DMS 273 treated with DMSO at 0.1 percent for 48 hours (cell line): ENCODE measurements around the gene NPLOC4.
"Not testable (repeated sequence)": the region's sequence is repeated elsewhere in the genome, so short reads cannot be mapped to it uniquely, and the experiment has no call there.

Experiments
- DNase-seq: peaks from one replicate; lab custom pipeline; 2025; lab: John Stamatoyannopoulos, UW

NPLOC4 gene

GRCh38 chr17:81533339-81534141 is 103.4 kb downstream of the NPLOC4 start:
- DNase-seq: no peak

GRCh38 chr17:81532490-81533287 is 104.2 kb downstream of the NPLOC4 start:
- DNase-seq: no peak

GRCh38 chr17:81531998-81532404 is 104.9 kb downstream of the NPLOC4 start:
- DNase-seq: not testable (repeated sequence)

GRCh38 chr17:81531013-81531412 is 105.9 kb downstream of the NPLOC4 start:
- not testable (repeated sequence) for DNase-seq

GRCh38 chr17:81529437-81529803 is 107.5 kb downstream of the NPLOC4 start:
- DNase-seq: no peak

GRCh38 chr17:81528651-81529436 is 108.1 kb downstream of the NPLOC4 start:
- DNase-seq: no peak

GRCh38 chr17:81528384-81528650 is 108.6 kb downstream of the NPLOC4 start:
- no peak for DNase-seq

- DNase-seq: no peak
Observed at GRCh38 chr17:81527591-81528383, 109.1 kb downstream of the NPLOC4 start, which contains the start of gene FSCN2. Gene FSCN2, plus strand, starts transcription at chr17:81528377. Its CDS starts 155 bp downstream, at chr17:81528532.

GRCh38 chr17:81526662-81527571 is 110.0 kb downstream of the NPLOC4 start:
- DNase-seq: no peak

GRCh38 chr17:81524865-81525159 is 112.1 kb downstream of the NPLOC4 start:
- no peak for DNase-seq

GRCh38 chr17:81524039-81524864 is 112.7 kb downstream of the NPLOC4 start:
- no peak for DNase-seq

- DNase-seq: no peak
Observed at GRCh38 chr17:81523402-81524038, 113.4 kb downstream of the NPLOC4 start.

GRCh38 chr17:81522491-81523401 is 114.2 kb downstream of the NPLOC4 start:
- no peak for DNase-seq

- no peak for DNase-seq
Observed at GRCh38 chr17:81520021-81520901, 116.7 kb downstream of the NPLOC4 start.

- DNase-seq: no peak
Observed at GRCh38 chr17:81519284-81520020, 117.5 kb downstream of the NPLOC4 start.

- no peak for DNase-seq
Observed at GRCh38 chr17:81518785-81519283, 118.1 kb downstream of the NPLOC4 start.
